GM18873 (cell line): Measurements from ENCODE around the gene BCL11B.

Experiments used
- ATAC-seq: cut with Tn5 transposase; IDR thresholded peaks from one replicate; pipeline ENCODE4 v1.9.1; 2021; ENCODE audit warnings: mild to moderate bottlenecking, moderate library complexity, moderate number of reproducible peaks; ENCODE audit not compliant: unreplicated experiment, low FRiP score

BCL11B gene

DNA sequence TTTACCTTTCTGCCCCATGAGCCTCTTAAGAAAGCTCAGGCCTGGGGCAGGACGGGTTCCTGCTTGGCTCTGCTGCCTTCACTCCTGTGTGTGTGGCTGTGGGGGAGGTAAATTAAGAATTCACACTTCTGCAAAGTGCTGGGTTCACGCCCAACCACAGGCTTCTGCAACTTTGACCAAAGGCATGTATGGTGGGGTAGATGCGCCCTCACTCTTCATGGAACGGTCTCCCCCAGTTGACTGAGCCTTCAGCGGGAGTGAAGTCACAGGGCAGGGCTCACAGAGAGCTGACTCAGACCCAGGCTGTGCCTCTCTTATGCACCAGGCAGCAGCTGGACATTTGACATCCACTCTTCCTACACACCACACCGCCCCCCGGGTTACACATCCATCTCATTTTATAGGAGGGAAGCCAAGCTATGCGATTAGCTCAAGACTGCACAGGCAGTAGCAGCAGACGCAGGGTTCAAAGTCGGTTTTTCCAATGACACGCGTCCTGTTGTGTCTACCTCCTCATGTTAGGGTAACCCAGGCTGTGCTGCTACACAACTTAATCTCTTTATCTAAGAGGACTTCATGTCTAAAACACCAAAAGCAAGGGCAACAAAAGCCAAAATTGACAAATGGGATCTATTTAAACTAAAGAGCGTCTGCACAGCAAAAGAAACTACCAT is 15.4 kb upstream of the BCL11B start:
- no peak for ATAC-seq

- no peak for ATAC-seq
Observed at GRCh38 chr14:99286761-99287160, 14.8 kb upstream of the BCL11B start.

GRCh38 chr14:99284254-99285004 is 12.4 kb upstream of the BCL11B start:
- no peak for ATAC-seq

DNA sequence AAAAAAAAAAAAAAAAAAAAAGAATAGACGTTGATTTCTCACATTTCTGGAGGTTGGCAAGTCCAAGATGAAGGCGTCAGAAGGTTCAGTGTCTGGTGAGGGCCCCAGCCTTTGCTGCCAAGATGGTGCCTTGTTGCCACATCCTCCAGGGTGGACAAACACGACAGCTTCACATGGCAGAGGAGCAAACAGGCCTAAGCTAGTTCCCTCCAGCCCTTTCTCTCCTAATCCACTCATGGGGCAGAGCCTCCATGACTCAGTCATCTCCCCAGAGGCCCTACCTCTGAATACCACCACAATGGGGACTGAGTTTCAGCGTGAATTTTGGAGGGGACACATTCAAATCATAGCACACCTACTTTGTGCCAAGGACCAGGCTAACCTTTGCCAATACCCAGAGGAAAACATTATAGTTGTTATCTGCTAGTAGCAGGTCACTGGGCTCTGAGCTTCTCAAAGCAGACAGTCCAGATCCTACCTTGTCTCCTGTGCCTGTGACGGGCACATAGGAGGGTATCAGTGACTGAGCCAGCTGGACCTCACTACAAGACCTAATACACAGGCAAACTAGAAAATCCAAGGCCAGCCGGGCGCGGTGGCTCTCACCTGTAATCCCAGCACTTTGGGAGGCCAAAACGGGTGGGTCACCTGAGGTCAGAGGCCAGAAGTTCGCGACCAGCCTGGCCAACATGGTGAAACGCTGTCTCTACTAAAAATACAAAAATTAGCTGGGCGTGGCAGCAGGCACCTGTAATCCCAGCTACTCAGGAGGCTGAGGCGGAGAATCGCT is 10.5 kb upstream of the BCL11B start:
- no peak for ATAC-seq

DNA sequence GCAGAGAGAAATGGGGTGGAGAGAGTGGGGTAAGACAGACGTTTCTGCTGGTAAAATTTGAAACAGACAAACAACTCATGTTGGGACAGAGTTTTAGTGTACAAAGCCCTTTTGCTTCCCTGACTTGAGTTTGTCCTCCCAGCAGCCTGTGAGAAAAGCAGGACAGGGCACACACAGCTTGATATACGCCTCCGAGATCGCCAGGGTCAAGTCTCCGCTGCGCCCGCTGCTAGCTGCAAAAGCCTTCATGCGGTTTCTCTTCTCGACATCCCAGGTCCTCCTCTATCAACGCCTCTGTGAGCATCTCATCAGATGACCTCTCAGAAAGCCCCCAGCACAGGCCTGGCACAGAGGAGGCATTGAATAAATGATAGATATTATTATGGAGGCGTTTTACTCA is 9.4 kb upstream of the BCL11B start:
- no peak for ATAC-seq

GRCh38 chr14:99280852-99281251 is 8.9 kb upstream of the BCL11B start:
- ATAC-seq, result no peak

GRCh38 chr14:99280066-99280731 is 8.2 kb upstream of the BCL11B start:
- no peak for ATAC-seq

GRCh38 chr14:99278836-99279235 is 6.8 kb upstream of the BCL11B start:
- no peak for ATAC-seq

- no peak for ATAC-seq
Observed at GRCh38 chr14:99277530-99277929, 5.5 kb upstream of the BCL11B start.

DNA sequence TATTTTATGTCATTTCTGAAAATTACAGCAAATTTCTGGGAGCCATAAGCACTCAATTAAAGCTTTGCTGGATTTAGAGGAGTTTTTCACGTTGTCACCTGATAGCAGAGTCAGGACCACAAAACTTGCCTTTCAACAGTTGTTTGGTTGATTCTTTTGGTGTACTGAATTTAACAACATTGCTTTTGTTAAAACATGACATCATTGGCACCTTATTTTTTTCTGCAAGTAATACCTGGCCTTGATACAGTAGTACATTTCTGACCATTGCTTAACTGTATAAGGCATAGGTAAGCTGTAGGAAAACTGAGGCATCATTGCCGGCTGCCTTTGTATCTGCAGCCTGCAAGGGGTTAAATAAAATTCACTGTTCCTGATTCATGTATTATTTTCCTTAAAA is 4.5 kb upstream of the BCL11B start:
- ATAC-seq, result no peak

DNA sequence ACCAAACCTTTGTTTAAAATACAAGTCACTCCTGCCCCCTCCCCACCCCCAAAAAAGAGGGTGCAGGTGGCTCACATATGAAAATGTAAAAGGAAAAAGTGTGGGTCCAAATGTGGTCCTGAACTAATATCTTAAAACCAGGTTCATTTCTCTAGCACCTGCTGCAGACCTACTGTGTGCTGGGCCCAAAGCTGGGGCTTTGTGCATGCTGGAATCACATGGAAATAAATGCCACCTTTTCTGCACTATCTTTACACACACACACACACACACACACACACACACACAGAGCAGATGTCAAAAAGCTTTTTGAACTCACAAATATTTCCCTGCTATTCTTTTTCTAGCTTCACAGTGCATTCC is 3.2 kb upstream of the BCL11B start:
- no peak for ATAC-seq

DNA sequence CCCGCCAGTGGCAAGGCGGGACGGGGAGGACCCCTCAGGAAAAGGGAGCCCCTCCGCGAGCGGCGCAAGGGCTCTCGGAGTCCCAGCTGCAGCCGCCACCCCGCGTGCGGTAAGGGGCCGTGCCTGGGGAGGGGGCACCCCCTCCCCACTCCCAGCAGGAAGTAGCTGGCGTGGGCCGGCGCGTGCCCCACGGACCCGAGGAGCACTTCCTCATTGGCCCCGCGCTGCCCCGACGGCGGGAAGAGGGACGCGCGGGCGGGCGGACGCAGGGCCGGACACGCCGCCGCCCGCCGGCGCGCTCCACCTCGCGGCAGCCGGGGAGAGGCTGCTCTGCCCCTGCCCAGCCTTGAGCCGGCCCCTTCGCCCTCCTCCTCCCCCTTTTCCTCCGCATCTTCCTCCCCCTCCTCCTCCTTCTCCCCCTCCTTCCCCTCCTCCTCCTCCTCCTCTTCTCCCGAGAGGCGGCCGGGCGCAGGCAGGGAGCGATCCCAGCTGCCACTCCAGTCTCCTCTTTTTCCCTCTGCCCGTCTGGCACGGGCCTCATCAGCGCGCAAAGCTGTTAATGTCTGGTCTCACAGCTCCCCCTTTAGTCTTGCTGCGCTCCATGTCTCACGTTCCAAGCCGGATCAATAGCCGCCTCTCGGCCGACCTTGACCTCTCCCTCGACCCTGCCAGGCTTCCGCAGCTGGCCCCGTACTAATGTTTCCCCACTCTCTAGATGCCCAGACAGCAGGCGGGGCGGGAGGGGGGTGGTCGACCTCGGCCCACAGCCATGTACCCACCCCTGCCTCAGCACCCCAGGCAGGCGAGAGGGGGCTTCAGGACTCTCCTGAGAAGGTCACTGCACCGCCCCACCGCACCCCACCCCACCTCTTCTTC is 2.6 kb upstream of the BCL11B start:
- no peak for ATAC-seq

DNA sequence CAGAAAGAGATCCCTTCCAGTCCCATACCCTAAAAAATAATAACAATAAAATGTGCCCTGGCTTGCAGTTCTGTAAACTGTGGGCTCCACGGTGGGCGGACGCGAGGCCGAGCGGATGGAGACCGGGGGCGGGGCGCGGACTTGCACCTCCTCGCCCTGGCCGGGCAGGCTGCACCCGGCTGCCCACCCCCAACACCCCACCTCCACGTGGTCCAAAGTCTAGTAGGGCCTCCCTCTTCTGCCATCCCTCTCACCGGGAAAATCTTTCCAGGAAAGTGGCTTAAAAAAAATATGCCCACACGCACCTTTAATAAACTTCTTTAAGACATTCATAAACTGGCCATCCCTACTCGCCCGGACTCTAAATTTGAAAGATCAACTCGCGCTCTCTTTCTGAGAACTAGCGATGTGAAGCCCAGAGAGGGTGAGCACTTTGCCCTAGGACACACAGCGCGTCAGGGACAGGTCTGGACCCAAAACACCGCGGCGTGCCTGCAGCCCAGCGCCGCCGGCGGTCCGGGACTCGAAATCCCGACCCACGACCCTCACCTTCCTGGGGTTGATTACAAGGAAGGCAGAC is 1.9 kb upstream of the BCL11B start:
- no peak for ATAC-seq

DNA sequence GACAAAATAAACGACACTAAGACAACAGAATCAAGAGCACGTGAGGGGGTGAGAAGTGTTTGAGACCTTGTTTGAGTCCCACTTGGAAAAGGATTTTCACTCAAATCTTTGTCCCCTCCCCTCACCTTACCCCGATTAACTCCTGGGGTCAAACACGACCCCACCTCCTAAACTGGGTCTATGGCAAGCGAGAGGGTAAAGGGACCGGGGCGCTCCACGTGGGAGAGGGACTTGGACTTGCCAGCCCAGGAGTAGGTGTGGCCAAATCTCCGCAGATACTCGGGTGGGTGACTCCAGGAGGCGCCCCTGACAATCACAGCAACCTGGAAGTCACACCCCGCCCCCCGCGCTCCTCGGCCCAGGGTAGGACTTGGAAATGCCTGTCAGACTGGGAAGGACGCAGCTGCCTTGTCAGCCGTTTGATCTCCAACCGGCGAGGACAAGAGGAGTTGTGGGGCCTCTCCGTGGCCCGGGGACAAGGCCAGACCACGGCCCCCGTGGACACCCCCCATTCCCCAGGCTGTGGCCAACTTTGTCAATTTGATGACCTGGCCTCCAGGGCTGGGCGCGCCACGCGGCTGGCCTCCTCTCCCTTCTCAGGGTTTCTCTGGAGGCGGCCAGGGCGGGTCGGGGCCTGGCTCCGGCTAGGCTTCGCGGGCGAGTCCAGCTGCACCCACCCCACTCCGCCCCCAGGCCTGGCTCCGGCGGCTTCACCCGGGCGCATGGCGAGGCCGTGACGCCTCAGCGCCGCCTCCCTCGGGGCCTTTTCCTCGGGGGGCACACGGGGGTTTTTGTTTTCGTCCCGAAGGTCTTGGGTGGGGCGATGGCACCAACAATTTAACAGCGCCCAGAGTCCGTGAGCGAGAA is 1.1 kb upstream of the BCL11B start:
- no peak for ATAC-seq

DNA sequence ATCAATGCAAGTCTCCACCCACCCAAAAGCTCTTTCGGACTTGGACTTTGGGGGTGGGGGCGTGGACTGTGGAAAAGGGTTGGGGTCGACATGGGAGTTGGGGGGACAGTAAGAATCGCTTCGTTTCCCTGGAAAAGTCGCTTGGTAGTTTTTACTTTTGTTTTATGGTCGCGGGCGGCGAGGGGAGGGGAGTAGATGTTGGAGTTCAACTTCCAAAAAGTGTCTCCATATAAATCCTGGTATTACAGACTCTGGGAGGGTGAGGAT is 568 bp upstream of the BCL11B start:
- ATAC-seq, result no peak

GRCh38 chr14:99271221-99271941 is 616 bp downstream of the BCL11B start:
- no peak for ATAC-seq

- no peak for ATAC-seq
Observed at GRCh38 chr14:99270458-99271220, 1.4 kb downstream of the BCL11B start.
